Adipocyte (in vitro differentiated cells): Measurements from ENCODE around the gene FAM229A.

Experiments used
- DNase-seq: peaks from one replicate; pipeline ENCODE4 v3.0.0-alpha.2; 2015; ENCODE audit warnings: low read depth
- H3K27me3 ChIP-seq: replicated peaks from 2 replicates; pipeline ENCODE4 v1.7.0; 2013; ENCODE audit warnings: mild to moderate bottlenecking, low read length, moderate library complexity; ENCODE audit not compliant: control insufficient read depth, insufficient read depth
- H3K36me3 ChIP-seq: 2 replicates; pipeline ENCODE4 v1.7.0; 2013; ENCODE audit warnings: low read length, mild to moderate bottlenecking, moderate library complexity; ENCODE audit not compliant: control insufficient read depth, insufficient read depth, severe bottlenecking
- H3K4me1 ChIP-seq: 2 replicates; pipeline ENCODE4 v1.7.0; 2013; ENCODE audit warnings: mild to moderate bottlenecking, low read length, moderate library complexity; ENCODE audit not compliant: control insufficient read depth, insufficient read depth
- H3K4me3 ChIP-seq: 2 replicates; pipeline ENCODE4 v1.7.0; 2013; ENCODE audit warnings: mild to moderate bottlenecking, low read length, moderate library complexity
- H3K9ac ChIP-seq: 2 replicates; pipeline ENCODE4 v1.7.0; 2013; ENCODE audit warnings: mild to moderate bottlenecking, low read length, moderate library complexity
- H3K9me3 ChIP-seq: 2 replicates; pipeline ENCODE4 v1.7.0; 2013; ENCODE audit warnings: mild to moderate bottlenecking, low read length, moderate library complexity; ENCODE audit not compliant: control insufficient read depth

Gene FAM229A

DNA sequence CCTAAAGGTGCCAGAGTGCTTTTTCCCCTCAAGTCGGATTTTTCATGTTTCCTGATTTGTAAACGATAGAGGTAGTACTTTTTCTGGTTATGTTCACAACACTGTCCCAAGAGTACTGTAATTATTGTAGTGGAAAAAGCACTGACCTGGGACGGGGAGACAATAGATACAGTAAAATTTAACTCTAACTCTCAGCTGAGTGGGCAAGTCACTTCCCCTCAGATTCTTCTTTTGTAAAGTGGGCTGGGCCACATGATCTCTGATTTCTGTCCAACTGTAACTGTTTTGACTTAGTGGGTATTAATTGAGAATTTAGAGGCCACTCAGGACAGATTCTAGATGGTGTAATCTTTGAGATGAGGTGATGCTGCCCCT, 45.4 kb downstream of the FAM229A start:
- H3K36me3 ChIP-seq, result peaks cover 11% of the 10 kb centered on the region
- no peak overlapping the region for H3K9ac ChIP-seq
- DNase-seq, result no peak
- no peaks in the 10 kb centered on the region for H3K27me3 ChIP-seq
- H3K9me3 ChIP-seq, result no peaks in the 10 kb centered on the region
- no peak overlapping the region for H3K4me3 ChIP-seq
- H3K4me1 ChIP-seq, result no peaks in the 10 kb centered on the region

GRCh38 chr1:32311709-32312393, 50.4 kb downstream of the FAM229A start:
- DNase-seq, result no peak
- peaks cover 9% of the 10 kb centered on the region for H3K4me1 ChIP-seq

More at GRCh38 chr1:32311709-32312393, 50.4 kb downstream of the FAM229A start:
- Histone ChIP-seq H3K9me3 (no peaks in the 10 kb centered on the region), H3K4me3 (no peak overlapping the region), H3K27me3 (no peaks in the 10 kb centered on the region), H3K9ac (no peak overlapping the region), H3K36me3 (peaks cover 2% of the 10 kb centered on the region)
